ENCODE data around the gene RAB11A. TPM values are rescaled to one million over a fixed set of nuclear protein-coding genes. Genes with fewer than 3 reads are reported as not detected.
A peak's percentile ranks its signal among the peaks of the same experiment; 100 is the strongest.

RAB11A gene
- 163 and 189 TPM in 2 replicates for total RNA-seq
- 247 and 259 TPM in 2 replicates for polyA plus RNA-seq

DNA sequence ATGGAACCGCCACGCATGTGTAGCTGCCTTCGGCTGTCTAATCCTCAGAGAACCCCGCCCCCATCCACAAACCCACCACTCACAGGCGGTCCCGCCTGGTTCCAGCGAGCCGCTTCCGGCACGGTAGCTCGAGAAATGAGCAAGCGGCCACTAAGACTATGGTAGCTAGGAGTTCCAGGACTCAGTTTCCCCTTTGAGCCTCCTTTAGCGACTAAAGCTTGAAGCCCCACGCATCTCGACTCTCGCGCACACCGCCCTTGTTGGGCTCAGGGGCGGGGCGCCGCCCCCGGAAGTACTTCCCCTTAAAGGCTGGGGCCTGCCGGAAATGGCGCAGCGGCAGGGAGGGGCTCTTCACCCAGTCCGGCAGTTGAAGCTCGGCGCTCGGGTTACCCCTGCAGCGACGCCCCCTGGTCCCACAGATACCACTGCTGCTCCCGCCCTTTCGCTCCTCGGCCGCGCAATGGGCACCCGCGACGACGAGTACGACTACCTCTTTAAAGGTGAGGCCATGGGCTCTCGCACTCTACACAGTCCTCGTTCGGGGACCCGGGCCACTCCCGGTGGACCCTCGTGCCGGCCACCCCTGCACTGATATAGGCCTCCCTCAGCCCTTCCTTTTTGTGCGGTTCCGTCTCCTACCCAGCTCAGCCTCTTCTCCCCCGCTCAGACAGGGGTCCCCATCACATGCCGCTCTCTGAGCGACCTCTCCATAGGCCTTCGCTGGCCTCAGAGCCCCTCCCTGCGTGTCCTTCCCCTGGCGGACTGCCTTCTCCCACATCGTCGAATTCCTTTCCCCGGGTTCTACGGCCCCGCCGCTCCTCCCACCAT is at the start of gene RAB11A:
RAB11A (plus strand) TSS at position 366 of the 828 bp plus-strand sequence; CDS start at position 461, 95 bp downstream.
- Histone ChIP-seq H3K36me3 (no peaks in the 10 kb centered on the region), H3K4me1 (ENCODE audit: low read depth) (peaks cover 3% of the 10 kb centered on the region), H3K27ac (peak within 1 kb of the TSS; percentile 92), H3K9me3 (ENCODE audit: low read depth) (no peaks in the 10 kb centered on the region), H3K27me3 (no peaks in the 10 kb centered on the region), H3K4me3 (peak within 1 kb of the TSS; percentile 91)
- peak; percentile 98 for DNase-seq (ENCODE audit: low read depth in 1 of 2, low spot score in 1 of 2)
- TF ChIP-seq, protein P1, sequence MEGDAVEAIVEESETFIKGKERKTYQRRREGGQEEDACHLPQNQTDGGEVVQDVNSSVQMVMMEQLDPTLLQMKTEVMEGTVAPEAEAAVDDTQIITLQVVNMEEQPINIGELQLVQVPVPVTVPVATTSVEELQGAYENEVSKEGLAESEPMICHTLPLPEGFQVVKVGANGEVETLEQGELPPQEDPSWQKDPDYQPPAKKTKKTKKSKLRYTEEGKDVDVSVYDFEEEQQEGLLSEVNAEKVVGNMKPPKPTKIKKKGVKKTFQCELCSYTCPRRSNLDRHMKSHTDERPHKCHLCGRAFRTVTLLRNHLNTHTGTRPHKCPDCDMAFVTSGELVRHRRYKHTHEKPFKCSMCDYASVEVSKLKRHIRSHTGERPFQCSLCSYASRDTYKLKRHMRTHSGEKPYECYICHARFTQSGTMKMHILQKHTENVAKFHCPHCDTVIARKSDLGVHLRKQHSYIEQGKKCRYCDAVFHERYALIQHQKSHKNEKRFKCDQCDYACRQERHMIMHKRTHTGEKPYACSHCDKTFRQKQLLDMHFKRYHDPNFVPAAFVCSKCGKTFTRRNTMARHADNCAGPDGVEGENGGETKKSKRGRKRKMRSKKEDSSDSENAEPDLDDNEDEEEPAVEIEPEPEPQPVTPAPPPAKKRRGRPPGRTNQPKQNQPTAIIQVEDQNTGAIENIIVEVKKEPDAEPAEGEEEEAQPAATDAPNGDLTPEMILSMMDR (IDR thresholded peaks at IDR 0.05; ENCODE audit: low read depth, low read length): peak; percentile 40

DNA sequence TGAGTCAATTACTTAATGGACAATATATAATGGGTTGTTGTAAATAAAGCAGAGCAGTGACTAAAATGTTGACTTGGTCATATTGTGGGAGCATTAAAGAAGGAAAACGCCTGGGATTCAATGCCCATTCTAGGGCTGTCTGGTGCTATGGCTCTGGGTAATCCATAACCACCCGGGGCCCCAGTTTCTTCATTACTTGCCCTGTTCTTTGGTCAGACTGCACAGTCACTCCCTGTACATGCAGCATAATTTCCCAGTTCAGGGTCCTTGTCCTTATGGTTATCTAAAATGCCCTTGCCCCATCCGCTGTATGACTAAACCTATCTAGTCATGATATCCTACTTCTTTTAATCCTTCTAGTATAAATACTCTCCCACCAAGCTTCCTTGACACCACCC is 49.7 kb upstream of the RAB11A start:
- no peak overlapping the region for H3K4me3 ChIP-seq
- H3K27me3 ChIP-seq: no peaks in the 10 kb centered on the region
- DNase-seq (ENCODE audit: low read depth in 1 of 2, low spot score in 1 of 2): no peak
- H3K36me3 ChIP-seq: no peaks in the 10 kb centered on the region
- TF ChIP-seq, protein P1 (IDR thresholded peaks at IDR 0.05; ENCODE audit: low read depth, low read length): no peak
- H3K27ac ChIP-seq: no peak overlapping the region
- no peaks in the 10 kb centered on the region for H3K9me3 ChIP-seq (ENCODE audit: low read depth)
- H3K4me1 ChIP-seq (ENCODE audit: low read depth): no peaks in the 10 kb centered on the region

DNA sequence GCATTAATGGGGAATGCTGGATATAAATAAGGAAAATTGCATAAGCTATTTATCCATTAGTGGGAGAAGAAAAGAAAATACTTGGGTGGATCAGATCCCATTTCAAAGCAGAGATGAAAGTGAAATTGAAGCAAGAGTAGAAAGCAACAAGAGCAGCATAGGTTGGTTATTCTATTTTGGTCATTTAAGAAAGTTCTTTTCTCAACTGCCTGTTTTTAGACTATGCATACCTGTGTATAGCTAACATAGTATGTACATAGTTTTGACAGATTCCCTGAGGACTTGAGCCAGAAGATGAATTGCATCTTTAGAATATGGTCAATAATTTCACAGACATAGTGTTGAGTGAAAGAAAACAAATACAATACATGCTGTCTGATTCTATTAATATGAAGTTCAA is 48.2 kb upstream of the RAB11A start:
- Histone ChIP-seq H3K4me1 (ENCODE audit: low read depth) (no peaks in the 10 kb centered on the region), H3K4me3 (no peak overlapping the region), H3K27ac (no peak overlapping the region), H3K27me3 (no peaks in the 10 kb centered on the region), H3K9me3 (ENCODE audit: low read depth) (no peaks in the 10 kb centered on the region), H3K36me3 (no peaks in the 10 kb centered on the region)
- no peak for DNase-seq (ENCODE audit: low read depth in 1 of 2, low spot score in 1 of 2)
- TF ChIP-seq, protein P1 (IDR thresholded peaks at IDR 0.05; ENCODE audit: low read depth, low read length): no peak

DNA sequence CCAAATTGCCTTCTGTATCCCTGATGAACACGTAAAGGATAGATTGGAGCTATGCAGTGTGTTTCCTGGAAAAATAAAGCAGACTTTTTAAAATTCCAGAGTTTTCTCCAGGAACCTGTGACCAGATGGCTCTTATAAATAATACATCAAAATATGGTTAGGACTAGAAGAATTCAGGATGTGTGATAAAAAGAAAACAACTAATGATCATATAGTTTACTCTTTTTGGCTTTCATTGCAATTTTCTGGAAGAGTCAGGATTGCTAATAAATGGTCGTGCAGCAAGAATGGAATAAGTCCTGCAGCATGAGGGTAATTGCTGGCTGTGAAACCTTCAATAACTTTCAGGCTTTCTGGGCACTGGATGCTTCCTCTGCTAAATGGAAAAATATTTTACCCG is 47.0 kb upstream of the RAB11A start:
- no peaks in the 10 kb centered on the region for H3K4me1 ChIP-seq (ENCODE audit: low read depth)
- no peak overlapping the region for H3K4me3 ChIP-seq
- H3K27ac ChIP-seq: no peak overlapping the region
- H3K36me3 ChIP-seq: no peaks in the 10 kb centered on the region
- H3K9me3 ChIP-seq (ENCODE audit: low read depth): no peaks in the 10 kb centered on the region
- TF ChIP-seq, protein P1 (IDR thresholded peaks at IDR 0.05; ENCODE audit: low read depth, low read length): no peak
- H3K27me3 ChIP-seq: no peaks in the 10 kb centered on the region
- no peak for DNase-seq (ENCODE audit: low read depth in 1 of 2, low spot score in 1 of 2)

DNA sequence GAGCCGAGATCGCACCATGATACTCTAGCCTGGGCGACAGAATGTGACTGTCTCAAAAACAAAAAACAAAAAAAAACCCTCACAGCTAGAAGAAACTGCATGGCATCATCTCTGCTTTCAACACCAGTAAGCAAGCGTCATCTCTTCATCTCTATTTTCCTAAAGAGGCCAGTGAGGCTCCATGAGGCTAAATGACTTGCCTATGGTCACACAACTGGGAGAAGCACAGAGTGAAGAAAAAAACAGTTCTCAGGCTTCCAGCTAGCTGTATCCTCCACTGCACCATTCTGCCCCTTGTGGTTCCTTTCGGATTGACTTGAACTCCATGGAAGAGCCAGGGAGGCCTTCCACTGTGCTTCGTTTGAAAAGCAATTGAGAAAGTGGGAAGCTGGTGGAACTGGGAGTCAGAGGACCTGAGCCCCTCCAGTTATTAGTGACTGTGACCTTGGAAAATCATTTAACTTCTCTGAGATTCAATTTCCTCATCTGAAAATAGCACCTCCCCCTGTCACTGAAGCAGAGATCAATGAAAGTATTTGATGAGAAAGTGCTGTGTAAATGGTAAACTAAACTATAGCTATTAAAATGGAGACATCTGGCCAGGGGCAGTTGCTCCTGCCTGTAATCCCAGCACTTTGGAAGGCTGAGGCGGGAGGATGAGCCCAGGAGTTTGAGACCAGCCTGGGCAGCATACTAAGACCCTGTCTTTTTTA is 45.1 kb upstream of the RAB11A start:
- TF ChIP-seq, protein P1 (IDR thresholded peaks at IDR 0.05; ENCODE audit: low read depth, low read length): peak; percentile 79
- H3K27me3 ChIP-seq: no peaks in the 10 kb centered on the region
- no peak overlapping the region for H3K4me3 ChIP-seq
- H3K4me1 ChIP-seq (ENCODE audit: low read depth): no peaks in the 10 kb centered on the region
- no peak overlapping the region for H3K27ac ChIP-seq
- DNase-seq (ENCODE audit: low read depth in 1 of 2, low spot score in 1 of 2): peak; percentile 67 to 82
- H3K9me3 ChIP-seq (ENCODE audit: low read depth): no peaks in the 10 kb centered on the region
- H3K36me3 ChIP-seq: no peaks in the 10 kb centered on the region
